Activated CD4-positive, alpha-beta memory T cell treated with anti-CD3 and anti-CD28 coated beads for 36 hours (primary cell): ENCODE measurements around the gene MARF1. TPM values are rescaled to one million over a fixed set of nuclear protein-coding genes. Genes with fewer than 3 reads are reported as not detected.
A peak's percentile ranks its signal among the peaks of the same experiment; 100 is the strongest.

Experiments
- CTCF ChIA-PET: fragments of 350-600 bp; sonication (Branson Sonifier 250); formaldehyde crosslinking; loops from one replicate; lab custom pipeline; 2021; ENCODE audit warnings: antibody characterized with exemption, inconsistent platforms; lab: Charles Lee
- POLR2A ChIA-PET: fragments of 350-600 bp; sonication (Branson Sonifier 250); formaldehyde crosslinking; loops from one replicate; lab custom pipeline; 2021; ENCODE audit warnings: antibody characterized with exemption; lab: Charles Lee
- DNase-seq: peaks from one replicate; pipeline ENCODE4 v3.0.0-alpha.2; 2020
- H3K27ac Mint-ChIP-seq: one replicate; pipeline ENCODE4 v1.8.0; 2021; ENCODE audit warnings: mixed read lengths
- H3K27me3 Mint-ChIP-seq: one replicate; pipeline ENCODE4 v1.8.0; 2021; ENCODE audit warnings: mixed read lengths
- H3K36me3 Mint-ChIP-seq: one replicate; pipeline ENCODE4 v1.8.0; 2021; ENCODE audit warnings: mixed read lengths
- H3K4me1 Mint-ChIP-seq: one replicate; pipeline ENCODE4 v1.8.0; 2021; ENCODE audit warnings: low read depth, mixed read lengths
- H3K4me3 Mint-ChIP-seq: one replicate; pipeline ENCODE4 v1.8.0; 2021; ENCODE audit warnings: mild to moderate bottlenecking, mixed read lengths
- H3K9me3 Mint-ChIP-seq: one replicate; pipeline ENCODE4 v1.8.0; 2021; ENCODE audit warnings: mixed read lengths
- intact Hi-C: fragments of 100-400 bp; cut with micrococcal nuclease; formaldehyde crosslinking; loops from one replicate; pipeline ENCODE4 v1.15.1; 2023
- total RNA-seq, 2 experiments: library from RNA; stranded (reverse); gene quantifications; one replicate each; pipeline ENCODE4 v1.2.3, GENCODE V29; 2021

MARF1 gene
- total RNA-seq, 2 experiments from 2014 or later = 61.9 to 62.6 TPM

DNA sequence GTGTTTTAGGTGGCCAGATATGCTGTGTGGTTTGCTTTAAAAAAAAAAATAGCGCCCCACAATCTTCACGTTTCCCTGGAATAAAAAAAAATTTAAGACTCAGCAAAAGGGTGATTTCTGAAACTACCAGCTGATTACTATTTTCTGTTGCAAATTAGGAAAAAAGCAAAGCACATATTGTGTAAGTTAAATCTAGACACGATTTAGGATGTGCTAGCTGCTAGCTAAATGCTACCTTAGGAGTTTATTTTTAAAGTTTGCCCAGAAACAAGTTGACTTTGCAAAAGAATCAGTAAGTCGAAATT lies 944 bp upstream of the MARF1 start:
- Mint-ChIP-seq H3K4me3 (peak overlapping the region; percentile 82), H3K27ac (peak overlapping the region; percentile 98), H3K9me3 (no peaks in the 10 kb centered on the region), H3K4me1 (peaks cover 39% of the 10 kb centered on the region), H3K36me3 (peaks cover 8% of the 10 kb centered on the region), H3K27me3 (no peaks in the 10 kb centered on the region)
- intact Hi-C loops = loop anchor here (1.0 to 5.0 kb wide), 5 partner anchors 7 to 1012 kb away; partner anchors contain the start of genes BFAR and PARN
- ChIA-PET CTCF (interaction anchor here (0.8 to 2.1 kb wide), 8 partner anchors 9 to 211 kb away, joined by 3 to 6 read pairs (median 4); no protein-coding TSS in a partner anchor), POLR2A (interaction anchor here (1.4 to 2.2 kb wide), 2 partner anchors 53 to 244 kb away, joined by 5 to 9 read pairs; partner anchors contain the start of gene CEP20)
- no peak for DNase-seq

DNA sequence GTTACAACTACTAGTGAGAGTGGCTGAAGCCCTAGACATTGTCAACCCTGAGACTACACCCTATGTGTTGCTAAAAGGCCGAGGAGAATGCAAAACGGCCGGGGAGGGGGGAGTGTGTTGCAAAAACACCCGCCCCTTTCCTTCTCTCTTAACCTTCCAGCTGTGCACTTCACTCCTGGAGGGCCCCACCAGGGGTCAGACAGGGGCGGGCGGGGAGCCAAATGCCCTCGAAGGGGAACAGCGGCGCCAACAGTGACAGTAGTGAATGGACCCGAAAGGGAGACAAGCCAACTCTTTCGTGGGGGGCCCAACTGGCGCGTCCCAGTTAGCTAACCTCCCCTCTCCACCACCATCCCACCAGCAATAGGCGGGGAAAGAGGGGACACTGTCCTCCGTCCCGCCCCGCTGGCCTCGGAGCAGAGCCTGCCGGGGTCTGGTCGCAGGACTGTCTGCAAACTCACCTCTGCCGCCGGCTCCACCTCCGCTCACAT lies 352 bp downstream of the MARF1 start:
- Mint-ChIP-seq H3K9me3 (no peaks in the 10 kb centered on the region), H3K27ac (peak overlapping the region; percentile 98), H3K36me3 (peaks cover 20% of the 10 kb centered on the region), H3K4me3 (peak overlapping the region; percentile 82), H3K4me1 (peaks cover 49% of the 10 kb centered on the region), H3K27me3 (no peaks in the 10 kb centered on the region)
- ChIA-PET CTCF (interaction anchor here (0.6 to 2.1 kb wide), 16 partner anchors 9 to 220 kb away, joined by 3 to 12 read pairs (median 3); no protein-coding TSS in a partner anchor), POLR2A (interaction anchor here (0.9 to 2.2 kb wide), 3 partner anchors 8 to 246 kb away, joined by 3 to 9 read pairs (median 5); partner anchors contain the start of gene CEP20)
- intact Hi-C loops = loop anchor here (1.0 to 5.0 kb wide), 5 partner anchors 9 to 1010 kb away; partner anchors contain the start of genes BFAR and PARN
- peak; percentile 90 for DNase-seq

DNA sequence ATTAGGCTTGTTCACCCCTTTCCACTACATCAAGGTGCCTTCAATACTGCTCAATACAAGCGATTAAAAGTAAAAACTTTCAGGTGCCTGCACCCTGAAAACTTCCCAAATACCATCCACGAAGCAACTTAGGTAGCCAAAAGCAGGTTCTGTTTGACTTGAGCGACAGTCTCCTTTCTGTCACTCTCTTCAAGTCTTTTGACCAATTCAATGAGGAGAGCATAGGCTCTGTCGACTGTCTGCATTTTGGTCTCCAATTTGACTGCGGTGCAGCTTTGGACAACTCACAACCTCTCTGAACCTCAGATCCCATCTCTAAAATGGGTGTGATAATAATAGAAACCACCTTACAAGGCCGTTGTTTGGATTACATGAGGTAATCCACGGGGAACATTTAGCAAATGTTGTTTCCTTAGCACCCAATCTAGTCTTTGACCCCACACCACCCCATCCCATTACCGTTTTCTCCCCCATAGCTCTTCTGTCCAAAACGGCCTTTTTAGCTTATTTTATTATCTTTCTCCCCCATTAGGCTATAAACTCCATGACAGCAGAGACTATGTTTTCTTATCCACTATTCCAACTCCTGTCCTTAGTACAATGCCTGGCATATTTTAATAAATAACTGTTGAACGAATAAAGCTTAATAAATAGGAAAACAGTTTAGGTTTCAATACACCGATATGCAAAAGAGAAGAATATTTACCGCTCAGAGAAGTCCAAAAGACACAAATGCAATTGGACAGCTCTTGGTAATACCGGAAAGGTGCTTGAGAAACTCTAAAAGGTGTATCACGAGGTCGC lies 999 bp downstream of the MARF1 start:
- Mint-ChIP-seq H3K27me3 (no peaks in the 10 kb centered on the region), H3K9me3 (no peaks in the 10 kb centered on the region), H3K36me3 (peaks cover 26% of the 10 kb centered on the region), H3K27ac (peak overlapping the region; percentile 98), H3K4me3 (peak overlapping the region; percentile 82), H3K4me1 (peaks cover 55% of the 10 kb centered on the region)
- ChIA-PET POLR2A (interaction anchor here (0.9 to 2.2 kb wide), 3 partner anchors 9 to 69 kb away, joined by 3 to 9 read pairs (median 3); no protein-coding TSS in a partner anchor), CTCF (interaction anchor here (0.6 to 2.0 kb wide), 14 partner anchors 8 to 242 kb away, joined by 3 to 12 read pairs (median 3); no protein-coding TSS in a partner anchor)
- no peak for DNase-seq
- intact Hi-C loops = loop anchor here (2.0 to 5.0 kb wide), 3 partner anchors 31 to 1010 kb away; partner anchors contain the start of genes BFAR and PARN

DNA sequence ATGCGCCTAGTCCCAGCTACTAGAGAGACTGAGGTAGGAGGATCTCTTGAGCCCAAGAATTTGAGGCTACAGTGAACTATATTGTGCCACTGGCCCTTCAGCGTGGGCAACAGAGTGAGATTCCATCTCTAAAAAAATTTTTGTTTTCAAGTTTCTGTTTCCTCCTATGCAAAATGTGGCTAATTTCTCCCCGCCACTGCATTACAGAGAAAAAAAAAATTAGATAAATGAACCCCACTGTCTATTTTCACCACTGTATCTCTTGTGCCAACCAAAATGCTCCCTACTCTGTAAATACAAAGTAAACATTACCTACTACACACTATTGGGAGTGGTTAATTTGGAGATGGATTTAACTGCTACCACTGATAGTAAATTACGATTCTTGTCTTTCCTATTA lies 2.0 kb downstream of the MARF1 start:
- no peaks in the 10 kb centered on the region for H3K9me3 Mint-ChIP-seq
- H3K4me1 Mint-ChIP-seq = peaks cover 65% of the 10 kb centered on the region
- ChIA-PET CTCF (interaction anchor here (0.8 to 1.6 kb wide), 3 partner anchors 41 to 243 kb away, joined by 3 to 9 read pairs (median 3); no protein-coding TSS in a partner anchor), POLR2A (no interaction called here)
- no peak for DNase-seq
- peak overlapping the region; percentile 82 for H3K4me3 Mint-ChIP-seq
- H3K27ac Mint-ChIP-seq = peak overlapping the region; percentile 98
- no peaks in the 10 kb centered on the region for H3K27me3 Mint-ChIP-seq
- peaks cover 36% of the 10 kb centered on the region for H3K36me3 Mint-ChIP-seq
- intact Hi-C loops = loop anchor here (5.0 kb wide), 2 partner anchors 321 to 1009 kb away; partner anchors contain the start of genes BFAR and PARN

DNA sequence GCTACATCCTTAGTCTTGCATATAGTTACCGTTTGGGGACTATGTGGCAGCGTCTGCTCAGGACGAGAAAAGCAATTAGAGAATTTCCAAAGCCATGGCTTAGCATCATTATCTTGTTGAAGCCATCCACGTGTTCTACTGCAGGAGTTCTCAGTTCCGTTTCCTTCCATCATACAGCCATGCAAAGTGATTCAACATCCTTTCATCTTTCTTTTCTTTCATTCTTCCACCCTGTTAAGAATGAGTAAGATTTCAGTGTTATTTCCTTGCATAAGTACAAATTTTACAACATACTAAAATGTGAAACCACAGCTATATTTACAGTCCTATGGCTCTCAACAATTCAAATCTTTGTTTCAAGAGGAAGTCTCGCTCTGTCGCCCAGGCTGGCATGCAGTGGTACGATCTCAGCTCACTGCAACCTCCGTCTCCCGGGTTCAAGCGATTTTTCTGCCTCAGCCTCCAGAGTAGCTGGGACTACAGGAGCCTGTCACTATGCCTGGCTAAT lies 3.8 kb downstream of the MARF1 start:
- Mint-ChIP-seq H3K9me3 (no peaks in the 10 kb centered on the region), H3K4me1 (peaks cover 76% of the 10 kb centered on the region), H3K4me3 (peak overlapping the region; percentile 56), H3K27me3 (no peaks in the 10 kb centered on the region), H3K36me3 (peaks cover 52% of the 10 kb centered on the region), H3K27ac (peak overlapping the region; percentile 92)
- ChIA-PET POLR2A (interaction anchor here (0.6 to 1.0 kb wide), 2 partner anchors 49 to 147 kb away, joined by 3 read pairs; no protein-coding TSS in a partner anchor), CTCF (interaction anchor here (1.1 kb wide), 1 partner anchor 205 kb away, joined by 3 read pairs; the partner anchor contains the start of gene BMERB1)
- DNase-seq = peak; percentile 58
- intact Hi-C loops = loop anchor here (1.0 to 5.0 kb wide), 3 partner anchors 48 to 86 kb away; no protein-coding TSS in a partner anchor

DNA sequence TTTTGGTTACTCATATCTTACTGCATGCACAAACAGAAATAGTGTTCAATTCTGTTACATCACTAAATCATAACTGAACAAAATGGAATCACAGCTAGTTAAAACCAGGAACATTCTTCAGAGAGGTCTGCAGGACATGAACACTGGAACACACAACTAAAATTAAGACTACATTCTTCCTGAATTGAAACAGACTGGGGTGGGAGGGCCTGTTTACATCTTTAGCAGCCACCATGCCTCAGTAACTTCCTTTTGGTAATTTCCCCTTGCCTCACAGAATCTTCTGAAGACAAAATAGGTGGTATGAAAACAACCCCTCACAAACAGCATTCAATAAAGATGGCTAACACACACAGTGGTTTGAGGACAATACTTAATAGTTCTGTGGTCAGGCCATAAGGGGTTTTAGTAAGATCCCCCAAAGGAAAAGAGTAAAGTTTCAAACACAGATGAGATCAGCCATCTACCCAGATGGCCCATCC lies 6.5 kb downstream of the MARF1 start:
- ChIA-PET POLR2A (interaction anchor here (0.9 kb wide), 1 partner anchor 543 kb away, joined by 3 read pairs; the partner anchor contains the start of gene RRN3), CTCF (no interaction called here)
- DNase-seq = peak; percentile 15
- intact Hi-C loops = loop anchor here (1.0 to 5.0 kb wide), 2 partner anchors 46 to 66 kb away; no protein-coding TSS in a partner anchor
- peaks cover 80% of the 10 kb centered on the region for H3K4me1 Mint-ChIP-seq
- no peaks in the 10 kb centered on the region for H3K27me3 Mint-ChIP-seq
- H3K36me3 Mint-ChIP-seq = peaks cover 71% of the 10 kb centered on the region
- peak overlapping the region; percentile 30 for H3K4me3 Mint-ChIP-seq
- peak overlapping the region; percentile 94 for H3K27ac Mint-ChIP-seq
- H3K9me3 Mint-ChIP-seq = no peaks in the 10 kb centered on the region

DNA sequence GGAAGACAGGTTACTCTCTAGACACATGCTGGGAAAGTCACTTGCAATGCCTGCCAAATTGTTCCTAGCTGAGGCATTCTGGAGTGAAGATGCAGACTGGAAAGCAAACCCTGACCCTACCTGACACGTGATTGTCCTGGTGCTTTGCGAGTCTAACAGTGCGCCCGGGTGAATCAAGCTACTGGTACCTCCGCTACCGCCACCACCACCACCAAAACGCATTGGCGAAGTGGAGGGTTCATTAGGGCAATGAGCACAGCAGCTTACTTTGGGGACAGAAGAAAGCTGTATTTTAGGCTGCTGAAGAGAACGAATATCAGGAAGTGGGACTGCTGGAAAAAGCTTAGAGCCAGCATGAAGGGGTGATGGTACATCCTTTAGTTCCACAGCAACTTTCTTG lies 7.0 kb downstream of the MARF1 start:
- no peak for DNase-seq
- no peaks in the 10 kb centered on the region for H3K27me3 Mint-ChIP-seq
- peak overlapping the region; percentile 94 for H3K27ac Mint-ChIP-seq
- H3K36me3 Mint-ChIP-seq = peaks cover 73% of the 10 kb centered on the region
- intact Hi-C loops = loop anchor here (1.0 to 5.0 kb wide), 2 partner anchors 46 to 66 kb away; no protein-coding TSS in a partner anchor
- no peak overlapping the region for H3K4me3 Mint-ChIP-seq
- H3K4me1 Mint-ChIP-seq = peaks cover 75% of the 10 kb centered on the region
- no peaks in the 10 kb centered on the region for H3K9me3 Mint-ChIP-seq
- POLR2A ChIA-PET = interaction anchor here (0.9 kb wide), 1 partner anchor 542 kb away, joined by 3 read pairs; the partner anchor contains the start of gene RRN3
- CTCF ChIA-PET = interaction anchor here (1.1 kb wide), 1 partner anchor 208 kb away, joined by 4 read pairs; no protein-coding TSS in a partner anchor

DNA sequence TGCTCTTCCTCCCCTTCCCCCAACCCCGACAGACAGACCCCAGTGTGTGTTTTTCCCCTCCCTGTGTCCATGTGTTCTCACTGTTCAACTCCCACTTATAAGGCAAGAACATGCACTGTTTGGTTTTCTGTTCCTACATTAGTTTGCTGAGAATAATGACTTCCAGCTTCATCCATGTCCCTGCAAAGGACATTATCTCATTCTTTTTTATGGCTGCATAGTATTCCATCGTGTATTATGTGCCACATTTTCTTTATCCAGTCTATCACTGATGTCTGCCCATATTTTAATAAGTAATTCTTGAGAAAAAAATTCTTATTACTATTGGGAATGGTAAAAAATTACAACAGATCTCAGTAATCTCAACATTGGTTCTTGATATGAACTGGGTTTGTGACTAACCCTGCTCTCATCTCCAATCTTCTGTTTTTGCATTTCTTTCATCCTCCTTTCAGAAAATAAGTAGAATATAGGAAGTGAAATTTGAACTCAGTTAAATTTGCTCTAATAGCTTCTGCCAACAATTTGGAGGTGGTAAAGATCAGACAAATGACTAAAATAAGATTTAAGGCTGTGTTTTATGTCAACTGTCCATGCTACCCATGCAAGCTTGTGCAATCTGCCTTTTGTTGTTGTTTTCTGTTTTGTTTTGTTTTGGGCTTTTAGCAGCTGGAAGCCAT lies 11.1 kb downstream of the MARF1 start:
- peaks cover 38% of the 10 kb centered on the region for H3K4me1 Mint-ChIP-seq
- intact Hi-C loops = no loop called here
- no peaks in the 10 kb centered on the region for H3K9me3 Mint-ChIP-seq
- H3K4me3 Mint-ChIP-seq = no peak overlapping the region
- H3K27me3 Mint-ChIP-seq = no peaks in the 10 kb centered on the region
- peaks cover 60% of the 10 kb centered on the region for H3K36me3 Mint-ChIP-seq
- ChIA-PET CTCF (interaction anchor here (1.0 kb wide), 1 partner anchor 11 kb away, joined by 5 read pairs; the partner anchor contains the start of gene MARF1), POLR2A (no interaction called here)
- H3K27ac Mint-ChIP-seq = no peak overlapping the region
- DNase-seq = no peak

DNA sequence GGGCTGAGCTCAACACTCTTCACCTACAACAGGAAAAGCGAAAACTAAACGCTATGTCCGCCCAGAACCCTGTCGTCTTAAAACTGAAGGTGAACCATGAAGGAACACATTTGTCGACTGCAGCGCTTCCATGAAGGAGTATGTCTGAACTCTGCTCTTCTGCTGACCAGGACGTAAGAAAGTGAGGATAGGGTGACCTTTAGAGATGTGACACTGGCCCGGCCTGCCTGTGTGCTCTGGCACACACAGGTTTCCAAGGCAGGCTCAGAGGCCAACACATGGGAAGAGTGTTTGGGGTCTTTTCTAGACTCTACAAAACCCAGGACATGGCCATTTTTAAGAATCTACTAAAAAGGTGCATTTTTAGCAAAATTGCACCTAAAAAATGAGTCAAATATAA lies 21.1 kb downstream of the MARF1 start:
- ChIA-PET CTCF (no interaction called here), POLR2A (no interaction called here)
- DNase-seq = no peak
- H3K9me3 Mint-ChIP-seq = no peaks in the 10 kb centered on the region
- intact Hi-C loops = no loop called here
- H3K4me1 Mint-ChIP-seq = peaks cover 5% of the 10 kb centered on the region
- H3K27ac Mint-ChIP-seq = no peak overlapping the region
- no peaks in the 10 kb centered on the region for H3K27me3 Mint-ChIP-seq
- peaks cover 44% of the 10 kb centered on the region for H3K36me3 Mint-ChIP-seq
- no peak overlapping the region for H3K4me3 Mint-ChIP-seq

DNA sequence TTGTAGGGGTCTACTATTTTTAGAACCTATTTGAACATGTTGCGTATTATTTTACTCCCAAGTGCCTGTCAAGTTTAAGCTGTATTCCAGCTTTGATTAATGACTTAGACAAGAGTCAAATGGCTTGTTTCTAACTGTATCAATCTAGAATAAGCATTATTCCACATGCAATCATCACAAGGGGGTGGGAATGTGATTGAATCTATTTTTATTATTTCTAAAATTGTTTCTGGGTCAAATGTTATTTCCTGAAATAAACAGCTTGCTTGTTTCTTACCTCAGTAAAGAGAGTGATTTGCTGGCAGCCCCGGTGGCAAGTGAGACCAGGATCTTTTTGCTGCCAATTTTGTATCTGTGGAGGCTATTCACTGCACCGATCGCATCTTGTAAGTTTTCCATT lies 21.5 kb downstream of the MARF1 start:
- ChIA-PET POLR2A (no interaction called here), CTCF (no interaction called here)
- no peak for DNase-seq

More for the DNA sequence above, 21.5 kb downstream of the MARF1 start:
- Mint-ChIP-seq H3K27me3 (no peaks in the 10 kb centered on the region), H3K4me3 (no peak overlapping the region), H3K36me3 (peaks cover 47% of the 10 kb centered on the region), H3K9me3 (no peaks in the 10 kb centered on the region), H3K4me1 (peaks cover 5% of the 10 kb centered on the region), H3K27ac (no peak overlapping the region)
- intact Hi-C loops = no loop called here
